BJ (cell line): ENCODE results near the gene ARHGAP26. TPM values are rescaled to one million over a fixed set of nuclear protein-coding genes. Genes with fewer than 3 reads are reported as not detected.

Experiments used
- CTCF ChIA-PET: fragments of 350-600 bp; formaldehyde crosslinking; extraction: SDS; loops from one replicate; lab custom pipeline; 2021; ENCODE audit warnings: antibody characterized with exemption, inconsistent platforms; lab: Yijun Ruan, JAX
- POLR2A ChIA-PET: fragments of 300-600 bp; sonication (Branson Sonifier 250); formaldehyde crosslinking; extraction: SDS; loops from one replicate; lab custom pipeline; 2021; ENCODE audit warnings: antibody characterized with exemption; lab: Charles Lee
- DNase-seq: peaks from one replicate; pipeline ENCODE4 v3.0.0-alpha.2; 2011; ENCODE audit warnings: low read depth
- H3K27me3 ChIP-seq: 2 replicates; pipeline ENCODE4 v1.6.0; 2011; ENCODE audit warnings: low read length; ENCODE audit not compliant: control insufficient read depth, insufficient read depth
- H3K36me3 ChIP-seq: 2 replicates; pipeline ENCODE4 v1.5.1; 2011; ENCODE audit warnings: low read length; ENCODE audit not compliant: control insufficient read depth, insufficient read depth
- H3K4me3 ChIP-seq: 2 replicates; pipeline ENCODE4 v1.5.1; 2011; ENCODE audit warnings: low read depth, mild to moderate bottlenecking, control low read depth, low read length
- CTCF ChIP-seq: IDR thresholded peaks from 2 replicates; pipeline ENCODE4 v1.5.1; 2011; ENCODE audit warnings: low read depth, mild to moderate bottlenecking, control low read depth, inconsistent platforms, low read length, moderate library complexity; ENCODE audit not compliant: insufficient read depth
- polyA plus RNA-seq: library from polyadenylated mRNA; depleted of rRNA; stranded (reverse); fragments of >200 nt; gene quantifications from 2 replicates; pipeline ENCODE4 v1.2.3, GENCODE V29; 2011; rRNA removed

Gene ARHGAP26
- polyA plus RNA-seq, 1 experiment: 4.8 TPM

DNA sequence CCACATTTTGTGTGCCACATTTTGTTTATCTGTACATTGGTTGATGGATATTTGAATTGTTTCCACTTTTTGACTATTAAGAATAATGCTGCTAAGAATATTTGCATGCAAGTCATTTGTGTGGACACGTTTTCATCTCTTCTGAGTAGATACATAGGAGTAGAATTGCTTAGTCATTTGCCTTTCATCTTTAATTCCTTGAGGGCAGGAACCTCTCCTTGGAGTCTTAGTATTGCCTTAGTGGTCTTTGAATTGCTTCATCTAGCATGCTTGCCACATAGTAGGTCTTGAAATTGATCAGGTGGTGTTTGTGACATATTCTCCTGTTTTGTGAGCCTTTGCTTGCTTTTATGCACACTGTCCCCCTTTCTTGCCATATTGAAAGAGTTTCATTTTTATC lies 504.8 kb downstream of the ARHGAP26 start:
- no peak for DNase-seq
- no peak for TF ChIP-seq CTCF
- no peaks in the 10 kb centered on the region for H3K27me3 ChIP-seq
- CTCF ChIA-PET: no interaction called here
- POLR2A ChIA-PET: no interaction called here
- H3K4me3 ChIP-seq: no peak overlapping the region
- H3K36me3 ChIP-seq: no peaks in the 10 kb centered on the region

GRCh38 chr5:143275512-143276363 lies 505.6 kb downstream of the ARHGAP26 start:
- ChIA-PET POLR2A (no interaction called here), CTCF (no interaction called here)
- Histone ChIP-seq H3K27me3 (no peaks in the 10 kb centered on the region), H3K36me3 (no peaks in the 10 kb centered on the region), H3K4me3 (no peak overlapping the region)
- no peak for TF ChIP-seq CTCF
- DNase-seq: no peak

- Histone ChIP-seq H3K27me3 (no peaks in the 10 kb centered on the region), H3K36me3 (no peaks in the 10 kb centered on the region), H3K4me3 (no peak overlapping the region)
- CTCF ChIA-PET: interaction anchor here (0.5 kb wide), 1 partner anchor 460 kb away, joined by 5 read pairs; no protein-coding TSS in a partner anchor
- POLR2A ChIA-PET: no interaction called here
- DNase-seq: no peak
- TF ChIP-seq CTCF: no peak
Measured at GRCh38 chr5:143277536-143277935, 507.4 kb downstream of the ARHGAP26 start.

Other genes starting within 250 kb of the ARHGAP26 start
- 14.8 and 19.2 TPM in 2 replicates for gene FGF1, start 84.3 kb upstream of the ARHGAP26 start, polyA plus RNA-seq